DOHH2 (cell line): ENCODE measurements around the gene CAMSAP1.

Experiments
- H3F3A ChIP-seq: fragments of 200-600 bp; sonication (generic), shearing (Covaris generic); 2 replicates; pipeline ENCODE4 v1.6.0; 2016; ENCODE audit warnings: antibody characterized with exemption, mild to moderate bottlenecking; ENCODE audit not compliant: control insufficient read depth, insufficient read depth
- H3K27ac ChIP-seq: fragments of 200-600 bp; sonication (generic); 2 replicates; pipeline ENCODE4 v1.5.1; 2014; ENCODE audit warnings: low read depth, mild to moderate bottlenecking, low read length, moderate library complexity
- H3K27me3 ChIP-seq: fragments of 200-600 bp; sonication (generic); 2 replicates; pipeline ENCODE4 v1.6.1; 2014; ENCODE audit warnings: mild to moderate bottlenecking, low read length, mixed read lengths; ENCODE audit not compliant: control insufficient read depth
- H3K36me3 ChIP-seq: fragments of 200-600 bp; sonication (generic); 2 replicates; pipeline ENCODE4 v1.6.1; 2014; ENCODE audit warnings: mild to moderate bottlenecking, low read length, moderate library complexity, mixed read lengths; ENCODE audit not compliant: control insufficient read depth
- H3K4me1 ChIP-seq: fragments of 200-600 bp; sonication (generic); 2 replicates; pipeline ENCODE4 v1.6.1; 2014; ENCODE audit warnings: mild to moderate bottlenecking, low read length, mixed read lengths; ENCODE audit not compliant: control insufficient read depth
- H3K4me2 ChIP-seq: fragments of 200-600 bp; sonication (generic); 2 replicates; pipeline ENCODE4 v1.6.0; 2014; ENCODE audit warnings: mild to moderate bottlenecking, low read length, moderate library complexity
- H3K4me3 ChIP-seq: fragments of 200-600 bp; sonication (generic); 2 replicates; pipeline ENCODE4 v1.5.1; 2014; ENCODE audit warnings: mild to moderate bottlenecking, low read length, mixed read lengths
- H3K79me2 ChIP-seq: fragments of 200-600 bp; sonication (generic); 2 replicates; pipeline ENCODE4 v1.6.1; 2014; ENCODE audit warnings: mild to moderate bottlenecking, low read length, mixed read lengths; ENCODE audit not compliant: control insufficient read depth
- H3K9me2 ChIP-seq: fragments of 200-600 bp; sonication (generic); replicated peaks from 2 replicates; pipeline ENCODE4 v1.6.1; 2014; ENCODE audit warnings: mild to moderate bottlenecking, low read length, mixed read lengths; ENCODE audit not compliant: control insufficient read depth
- H3K9me3 ChIP-seq: fragments of 200-600 bp; sonication (generic); 2 replicates; pipeline ENCODE4 v1.6.1; 2014; ENCODE audit warnings: antibody characterized with exemption, low read length, mixed read lengths; ENCODE audit not compliant: control insufficient read depth, insufficient read depth
- H4K20me1 ChIP-seq: fragments of 200-600 bp; sonication (generic); 2 replicates; pipeline ENCODE4 v1.6.0; 2014; ENCODE audit warnings: low read depth, mild to moderate bottlenecking, antibody characterized with exemption, low read length, moderate library complexity; ENCODE audit not compliant: control insufficient read depth, insufficient read depth
- EZH2phosphoT487 ChIP-seq: fragments of 200-600 bp; sonication (generic); IDR thresholded peaks from 2 replicates; pipeline ENCODE4 v1.6.1; 2017; ENCODE audit warnings: borderline replicate concordance, mild to moderate bottlenecking, antibody characterized with exemption, low read length, moderate library complexity, mixed read lengths
- TF ChIP-seq, protein P1 (sequence below): fragments of 200-600 bp; sonication (generic); IDR thresholded peaks from one replicate; pipeline ENCODE4 v1.5.1; 2014; ENCODE audit warnings: antibody characterized with exemption, mild to moderate bottlenecking, low read depth, low read length; ENCODE audit not compliant: poor library complexity, severe bottlenecking

Gene CAMSAP1

GRCh38 chr9:135763716-135764446 is 143.5 kb downstream of the CAMSAP1 start:
- no peaks in the 10 kb centered on the region; the same call in 1 of the 2 replicates for H3K9me3 ChIP-seq
- no peaks in the 10 kb centered on the region for H3K36me3 ChIP-seq
- H3F3A ChIP-seq, result no peaks in the 10 kb centered on the region

DNA sequence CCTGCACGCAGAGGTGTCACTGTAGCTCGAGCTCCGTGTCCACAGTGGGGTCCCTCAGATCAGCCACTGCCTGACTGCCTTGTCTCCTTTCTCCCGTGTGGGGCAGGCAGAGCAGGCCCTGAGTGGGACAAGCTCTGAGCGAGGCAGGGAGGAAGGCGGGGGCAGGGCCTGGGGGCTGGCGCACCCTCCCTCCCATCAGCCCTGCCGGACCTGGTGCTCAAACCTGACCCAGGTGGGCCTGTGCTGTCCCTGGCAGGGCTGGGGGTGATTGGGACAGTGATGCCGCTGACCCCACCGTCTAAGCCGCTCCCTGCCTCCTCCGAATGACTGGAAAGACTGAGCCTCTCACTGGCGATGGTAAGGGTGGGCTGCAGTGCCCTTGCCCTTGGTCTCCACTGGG is 144.4 kb downstream of the CAMSAP1 start:
- Histone ChIP-seq H3K27me3 (no peaks in the 10 kb centered on the region), H3K27ac (no peak overlapping the region)
- TF ChIP-seq, protein P1, sequence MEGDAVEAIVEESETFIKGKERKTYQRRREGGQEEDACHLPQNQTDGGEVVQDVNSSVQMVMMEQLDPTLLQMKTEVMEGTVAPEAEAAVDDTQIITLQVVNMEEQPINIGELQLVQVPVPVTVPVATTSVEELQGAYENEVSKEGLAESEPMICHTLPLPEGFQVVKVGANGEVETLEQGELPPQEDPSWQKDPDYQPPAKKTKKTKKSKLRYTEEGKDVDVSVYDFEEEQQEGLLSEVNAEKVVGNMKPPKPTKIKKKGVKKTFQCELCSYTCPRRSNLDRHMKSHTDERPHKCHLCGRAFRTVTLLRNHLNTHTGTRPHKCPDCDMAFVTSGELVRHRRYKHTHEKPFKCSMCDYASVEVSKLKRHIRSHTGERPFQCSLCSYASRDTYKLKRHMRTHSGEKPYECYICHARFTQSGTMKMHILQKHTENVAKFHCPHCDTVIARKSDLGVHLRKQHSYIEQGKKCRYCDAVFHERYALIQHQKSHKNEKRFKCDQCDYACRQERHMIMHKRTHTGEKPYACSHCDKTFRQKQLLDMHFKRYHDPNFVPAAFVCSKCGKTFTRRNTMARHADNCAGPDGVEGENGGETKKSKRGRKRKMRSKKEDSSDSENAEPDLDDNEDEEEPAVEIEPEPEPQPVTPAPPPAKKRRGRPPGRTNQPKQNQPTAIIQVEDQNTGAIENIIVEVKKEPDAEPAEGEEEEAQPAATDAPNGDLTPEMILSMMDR, result no peak
- no peak for TF ChIP-seq EZH2phosphoT487

More at GRCh38 chr9:135763716-135764446, 143.5 kb downstream of the CAMSAP1 start:
- Histone ChIP-seq H3K9me2 (no peaks in the 10 kb centered on the region), H4K20me1 (no peaks in the 10 kb centered on the region), H3K4me1 (no peaks in the 10 kb centered on the region), H3K79me2 (no peaks in the 10 kb centered on the region), H3K27ac (no peak overlapping the region), H3K4me3 (no peak overlapping the region), H3K27me3 (no peaks in the 10 kb centered on the region), H3K4me2 (no peak overlapping the region)
- TF ChIP-seq, protein P1, result no peak
- TF ChIP-seq EZH2phosphoT487, result no peak

GRCh38 chr9:135761845-135762168 is 145.5 kb downstream of the CAMSAP1 start:
- H3K4me1 ChIP-seq, result no peaks in the 10 kb centered on the region
- H3F3A ChIP-seq, result no peaks in the 10 kb centered on the region
- no peak overlapping the region for H3K27ac ChIP-seq
- H3K4me2 ChIP-seq, result no peak overlapping the region
- no peak overlapping the region for H3K4me3 ChIP-seq
- H3K9me2 ChIP-seq, result no peaks in the 10 kb centered on the region
- no peaks in the 10 kb centered on the region; the same call in 1 of the 2 replicates for H3K9me3 ChIP-seq
- no peaks in the 10 kb centered on the region for H3K79me2 ChIP-seq
- no peaks in the 10 kb centered on the region for H3K27me3 ChIP-seq
- no peak for TF ChIP-seq EZH2phosphoT487
- TF ChIP-seq, protein P1, result no peak
- H4K20me1 ChIP-seq, result no peaks in the 10 kb centered on the region
- H3K36me3 ChIP-seq, result no peaks in the 10 kb centered on the region

More for the DNA sequence above, 144.4 kb downstream of the CAMSAP1 start:
- Histone ChIP-seq H3F3A (no peaks in the 10 kb centered on the region), H3K79me2 (no peaks in the 10 kb centered on the region), H3K4me1 (no peaks in the 10 kb centered on the region), H3K9me3 (no peaks in the 10 kb centered on the region; the same call in 1 of the 2 replicates), H3K36me3 (no peaks in the 10 kb centered on the region), H3K4me3 (no peak overlapping the region), H3K9me2 (no peaks in the 10 kb centered on the region), H4K20me1 (no peaks in the 10 kb centered on the region), H3K4me2 (no peak overlapping the region)
